Tibial nerve (tissue), 4 donors: ENCODE results near the gene UCHL5. TPM values are rescaled to one million over a fixed set of nuclear protein-coding genes. Genes with fewer than 3 reads are reported as not detected.
"Not testable (repeated sequence)": the region's sequence is repeated elsewhere in the genome, so short reads cannot be mapped to it uniquely, and the experiment has no call there.

ENCODE experiments used
- DNase-seq, 2 donors: peaks; one replicate each; pipeline ENCODE4 v3.0.0-alpha.2; 2019; ENCODE audit warnings: low spot score in 2 of 2
- H3K27ac ChIP-seq, 4 donors: fragments of 200-600 bp; sonication (generic) in 3 of 4; one replicate each; pipeline ENCODE4 v1.5.1; 2017 to 2019; ENCODE audit warnings: mild to moderate bottlenecking in 1 of 4
- H3K27me3 ChIP-seq, 2 donors: fragments of 200-600 bp; sonication (generic) in 1 of 2; one replicate each; pipeline versions ENCODE4 v1.5.1 to v1.6.0; 2017 to 2019
- H3K36me3 ChIP-seq, 3 donors: fragments of 200-600 bp; sonication (generic); one replicate each; pipeline ENCODE4 v1.5.1; 2018 to 2019
- H3K4me1 ChIP-seq, 4 donors: fragments of 200-600 bp; sonication (generic) in 3 of 4; one replicate each; pipeline ENCODE4 v1.5.1; 2017 to 2019
- H3K4me3 ChIP-seq, 4 donors: fragments of 200-600 bp; sonication (generic) in 3 of 4; one replicate each; pipeline ENCODE4 v1.5.1; 2017 to 2019; ENCODE audit warnings: mild to moderate bottlenecking in 1 of 4, moderate library complexity in 1 of 4
- H3K9me3 ChIP-seq, 4 donors: fragments of 200-600 bp; sonication (generic) in 3 of 4; one replicate each; pipeline ENCODE4 v1.5.1; 2017 to 2019
- EP300 ChIP-seq, 2 donors: sonication (generic); formaldehyde crosslinking; IDR thresholded peaks; one replicate each; pipeline ENCODE4 v1.6.1; 2017; ENCODE audit warnings: antibody characterized with exemption in 2 of 2, mild to moderate bottlenecking in 1 of 2
- POLR2A ChIP-seq, 2 donors: fragments of 450-650 bp; IDR thresholded peaks; one replicate each; pipeline ENCODE4 v1.6.1; 2017; ENCODE audit warnings: antibody characterized with exemption in 2 of 2, mild to moderate bottlenecking in 2 of 2, moderate library complexity in 2 of 2
- WGBS, 2 donors: methylation state at CpG; one replicate each; pipeline ENCODE4 v1.1.5; 2018; 5-methylcytosine and 5-hydroxymethylcytosine counted together
- total RNA-seq, 4 donors: library from RNA; depleted of rRNA; stranded (reverse); fragments of >200 nt; gene quantifications; one replicate each; pipeline ENCODE4 v1.1.0, GENCODE V29; 2016
- TF ChIP-seq, protein P1 (sequence below), 5 experiments: fragments of 200-600 bp in 3 of 5; fragments of 450-650 bp in 2 of 5; sonication (generic) in 3 of 5; IDR thresholded peaks; one replicate each; pipeline ENCODE4 v1.5.1; 2016 to 2019; ENCODE audit warnings: antibody characterized with exemption in 5 of 5, mild to moderate bottlenecking in 3 of 5, moderate library complexity in 2 of 5

Gene UCHL5
- total RNA-seq, 4 donors from 2014 or later: 22.2 to 50.0 (median 29.0) TPM

DNA sequence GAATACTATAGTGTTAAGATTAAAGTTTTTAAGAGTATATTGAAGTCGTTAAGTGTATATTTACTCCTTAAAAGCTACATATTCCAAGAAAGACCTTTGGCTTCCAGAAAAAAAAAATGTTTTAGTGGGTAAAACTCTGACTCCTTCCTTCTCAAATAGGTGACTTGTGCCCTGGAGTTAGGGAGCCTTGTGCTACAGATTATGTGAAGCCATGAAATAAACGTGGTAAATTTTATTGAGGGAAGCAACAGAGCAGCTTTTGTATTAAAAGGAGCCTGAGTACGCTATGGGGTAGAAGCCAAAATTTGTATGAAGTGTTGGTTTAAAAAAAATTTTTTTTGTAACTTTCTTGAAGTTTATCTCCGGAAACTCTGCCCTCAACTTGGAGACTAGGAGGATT is 1.2 kb upstream of the UCHL5 start:
- no peaks in the 10 kb centered on the region for H3K36me3 ChIP-seq
- H3K4me1 ChIP-seq: peaks cover 0 to 46% (median 19%) of the 10 kb centered on the region in 4 donors
- no peak for DNase-seq
- H3K27ac ChIP-seq: peak overlapping the region; percentile 72 to 99 (median 95)
- H3K4me3 ChIP-seq: peak overlapping the region; percentile 76 to 86 (median 80)
- no peaks in the 10 kb centered on the region for H3K9me3 ChIP-seq
- WGBS, 2 donors: 5 to 9% methylated on average over 4 of the region's 4 CpGs
- TF ChIP-seq, protein P1, sequence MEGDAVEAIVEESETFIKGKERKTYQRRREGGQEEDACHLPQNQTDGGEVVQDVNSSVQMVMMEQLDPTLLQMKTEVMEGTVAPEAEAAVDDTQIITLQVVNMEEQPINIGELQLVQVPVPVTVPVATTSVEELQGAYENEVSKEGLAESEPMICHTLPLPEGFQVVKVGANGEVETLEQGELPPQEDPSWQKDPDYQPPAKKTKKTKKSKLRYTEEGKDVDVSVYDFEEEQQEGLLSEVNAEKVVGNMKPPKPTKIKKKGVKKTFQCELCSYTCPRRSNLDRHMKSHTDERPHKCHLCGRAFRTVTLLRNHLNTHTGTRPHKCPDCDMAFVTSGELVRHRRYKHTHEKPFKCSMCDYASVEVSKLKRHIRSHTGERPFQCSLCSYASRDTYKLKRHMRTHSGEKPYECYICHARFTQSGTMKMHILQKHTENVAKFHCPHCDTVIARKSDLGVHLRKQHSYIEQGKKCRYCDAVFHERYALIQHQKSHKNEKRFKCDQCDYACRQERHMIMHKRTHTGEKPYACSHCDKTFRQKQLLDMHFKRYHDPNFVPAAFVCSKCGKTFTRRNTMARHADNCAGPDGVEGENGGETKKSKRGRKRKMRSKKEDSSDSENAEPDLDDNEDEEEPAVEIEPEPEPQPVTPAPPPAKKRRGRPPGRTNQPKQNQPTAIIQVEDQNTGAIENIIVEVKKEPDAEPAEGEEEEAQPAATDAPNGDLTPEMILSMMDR (IDR thresholded peaks at IDR 0.05): no peak
- TF ChIP-seq POLR2A (IDR thresholded peaks at IDR 0.05): no peak
- no peaks in the 10 kb centered on the region for H3K27me3 ChIP-seq

DNA sequence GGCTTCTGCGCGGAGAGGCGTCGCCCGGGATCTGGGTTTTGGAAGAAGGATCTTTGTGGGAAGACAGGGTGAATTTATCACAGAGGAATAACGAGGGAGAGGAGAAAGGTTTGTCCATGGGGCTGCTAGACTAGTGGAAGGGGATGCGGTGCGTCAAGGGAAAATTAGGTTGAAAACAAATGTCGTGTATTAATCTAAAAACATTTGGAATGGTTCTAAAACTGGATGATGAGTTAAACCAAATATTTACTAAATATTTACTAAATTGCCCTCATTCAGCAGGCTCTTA is 899 bp upstream of the UCHL5 start:
- Histone ChIP-seq H3K4me3 (peak overlapping the region; percentile 76 to 86 (median 80)), H3K36me3 (no peaks in the 10 kb centered on the region), H3K27ac (peak overlapping the region; percentile 72 to 99 (median 95)), H3K27me3 (no peaks in the 10 kb centered on the region), H3K9me3 (no peaks in the 10 kb centered on the region), H3K4me1 (peaks cover 0 to 43% (median 19%) of the 10 kb centered on the region in 4 donors)
- WGBS, 2 donors: 0% methylated on average over 8 to 9 of the region's 9 CpGs
- no peak for DNase-seq
- no peak for TF ChIP-seq POLR2A (IDR thresholded peaks at IDR 0.05)
- TF ChIP-seq, protein P1 (IDR thresholded peaks at IDR 0.05): no peak
- TF ChIP-seq EP300 (IDR thresholded peaks at IDR 0.05): no peak

DNA sequence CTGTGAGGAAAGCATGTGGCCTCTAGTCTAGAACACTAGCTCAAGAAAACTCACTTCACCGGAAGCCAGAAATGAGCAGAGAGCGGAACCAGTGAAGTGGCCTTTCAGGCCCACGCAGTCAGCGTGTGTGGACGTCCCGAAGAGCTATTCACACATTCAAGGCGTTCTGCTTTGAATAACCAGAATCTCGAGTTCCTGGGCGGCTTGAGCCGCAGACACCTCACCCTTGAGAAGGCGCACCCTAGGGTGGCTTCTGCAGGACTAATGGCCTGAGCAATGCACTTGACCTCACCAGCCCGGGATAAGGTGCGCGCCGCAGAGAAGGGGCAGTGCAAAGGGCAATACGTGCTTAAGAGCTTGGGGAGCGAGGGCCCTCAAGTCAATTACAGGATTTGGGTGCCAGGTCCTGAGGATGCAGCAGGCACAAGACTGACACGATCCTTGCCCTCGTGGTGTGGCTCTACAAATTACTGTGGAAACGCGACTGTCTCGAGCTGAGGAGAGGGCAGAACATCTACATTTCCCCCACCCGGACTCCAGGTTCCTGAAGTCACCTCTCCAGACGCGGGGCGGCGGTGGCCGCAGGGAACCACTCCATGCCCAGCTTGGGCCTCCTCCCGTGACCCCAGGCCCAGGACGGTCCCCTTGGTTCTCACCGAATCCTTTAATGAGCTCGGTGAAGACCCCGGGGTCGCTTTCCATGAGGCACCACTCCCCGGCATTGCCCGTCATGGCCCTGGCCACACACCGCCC is 455 bp downstream of the UCHL5 start:
- Histone ChIP-seq H3K9me3 (no peaks in the 10 kb centered on the region), H3K27ac (peak overlapping the region; percentile 72 to 99 (median 95)), H3K27me3 (no peaks in the 10 kb centered on the region), H3K4me3 (peak overlapping the region; percentile 76 to 86 (median 80)), H3K36me3 (no peaks in the 10 kb centered on the region), H3K4me1 (peaks cover 0 to 36% (median 19%) of the 10 kb centered on the region in 4 donors)
- DNase-seq: peak in 1 of 2 donors; percentile 13
- TF ChIP-seq POLR2A (IDR thresholded peaks at IDR 0.05): no peak
- WGBS, 2 donors: 1 to 2% methylated on average over 30 to 32 of the region's 37 CpGs

DNA sequence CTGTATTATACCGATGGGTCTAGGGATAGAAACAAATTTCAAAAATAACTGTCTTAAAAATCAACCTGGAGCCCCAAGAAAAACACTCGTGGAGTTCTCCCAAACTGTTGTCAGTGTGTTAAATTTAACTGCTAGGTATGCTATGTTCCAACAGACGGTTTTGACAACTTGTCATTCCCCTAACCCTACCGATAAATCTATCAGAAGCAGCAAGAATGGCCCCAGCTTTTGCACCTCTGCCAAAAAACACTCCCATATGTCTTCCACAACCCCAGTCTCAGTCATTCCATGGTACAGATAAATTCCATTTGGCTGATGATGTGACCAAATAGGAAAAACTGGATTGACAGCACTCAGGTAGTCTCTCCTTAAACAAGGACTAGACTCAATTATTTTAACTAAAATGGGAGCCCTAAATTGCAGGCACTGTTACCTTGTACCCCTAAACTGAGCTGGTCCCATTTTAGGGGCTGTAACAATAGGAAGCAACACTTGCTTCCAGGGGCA is 4.9 kb downstream of the UCHL5 start:
- Histone ChIP-seq H3K4me3 (no peak overlapping the region), H3K4me1 (peaks cover 0 to 22% (median 10%) of the 10 kb centered on the region in 4 donors), H3K27me3 (no peaks in the 10 kb centered on the region), H3K9me3 (no peaks in the 10 kb centered on the region), H3K36me3 (peaks cover 0 to 14% (median 0%) of the 10 kb centered on the region in 3 donors), H3K27ac (no peak overlapping the region)
- 88 to 92% methylated on average over 4 of the region's 4 CpGs for WGBS, 2 donors
- DNase-seq: no peak
- TF ChIP-seq, protein P1 (IDR thresholded peaks at IDR 0.05): no peak
- TF ChIP-seq EP300 (IDR thresholded peaks at IDR 0.05): no peak
- no peak for TF ChIP-seq POLR2A (IDR thresholded peaks at IDR 0.05)

DNA sequence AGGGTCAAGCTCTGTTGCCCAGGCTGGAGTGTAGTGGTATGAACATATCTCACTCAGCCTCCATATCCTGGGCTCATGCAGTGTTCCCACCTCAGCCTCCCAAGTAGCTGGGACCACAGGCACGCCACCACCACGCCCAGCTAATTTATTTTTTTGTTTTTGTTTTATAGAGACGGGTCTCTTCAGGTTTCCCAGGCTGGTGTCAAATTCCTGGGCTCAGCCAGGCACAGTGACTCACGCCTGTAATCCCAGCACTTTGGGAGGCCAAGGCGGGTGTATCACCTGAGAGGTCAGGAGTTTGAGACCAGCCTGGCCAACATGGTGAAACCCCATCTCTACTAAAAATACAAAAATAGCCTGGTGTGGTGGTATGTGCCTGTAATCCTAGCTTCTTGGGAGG is 10.2 kb downstream of the UCHL5 start:
- not testable (repeated sequence) for H3K4me1 ChIP-seq, H3K9me3 ChIP-seq, H3K27ac ChIP-seq, DNase-seq, H3K27me3 ChIP-seq, H3K4me3 ChIP-seq
- WGBS, 2 donors: 93 to 95% methylated on average over 5 of the region's 5 CpGs
- H3K36me3 ChIP-seq: peaks cover 0 to 36% (median 3%) of the 10 kb centered on the region in 3 donors
